Endodermal cell (in vitro differentiated cells): ENCODE measurements around the gene ETV6. TPM values are rescaled to one million over a fixed set of nuclear protein-coding genes. Genes with fewer than 3 reads are reported as not detected.

Experiments
- DNase-seq: peaks from one replicate; pipeline ENCODE4 v3.0.0-alpha.2; 2017
- H3K27ac ChIP-seq: 2 replicates; pipeline ENCODE4 v1.5.1; 2013; ENCODE audit warnings: mild to moderate bottlenecking, low read depth, low read length, moderate library complexity
- H3K27me3 ChIP-seq: 2 replicates; pipeline ENCODE4 v1.6.1; 2013; ENCODE audit warnings: mild to moderate bottlenecking, low read length, moderate library complexity; ENCODE audit not compliant: insufficient read depth, control insufficient read depth, poor library complexity, severe bottlenecking
- H3K36me3 ChIP-seq: 2 replicates; pipeline ENCODE4 v1.7.0; 2013; ENCODE audit warnings: mild to moderate bottlenecking, low read length, moderate library complexity; ENCODE audit not compliant: control insufficient read depth, insufficient read depth
- H3K4me1 ChIP-seq: one replicate; pipeline ENCODE4 v1.7.0; 2013; ENCODE audit warnings: low read length; ENCODE audit not compliant: control insufficient read depth, insufficient read depth
- H3K4me3 ChIP-seq: 2 replicates; pipeline ENCODE4 v1.5.1; 2013; ENCODE audit warnings: mild to moderate bottlenecking, low read length, moderate library complexity
- H3K9ac ChIP-seq: 2 replicates; pipeline ENCODE4 v1.6.1; 2013; ENCODE audit warnings: mild to moderate bottlenecking, low read length, moderate library complexity; ENCODE audit not compliant: poor library complexity, severe bottlenecking; ENCODE audit errors: extremely low read depth
- H3K9me3 ChIP-seq: 2 replicates; pipeline ENCODE4 v1.6.1; 2013; ENCODE audit warnings: mild to moderate bottlenecking, low read length, moderate library complexity; ENCODE audit not compliant: control insufficient read depth
- H3K27ac Mint-ChIP-seq: 2 replicates; pipeline ENCODE4 v1.8.0; 2020; ENCODE audit warnings: mixed read lengths
- H3K27me3 Mint-ChIP-seq: 2 replicates; pipeline ENCODE4 v1.8.0; 2021; ENCODE audit warnings: mild to moderate bottlenecking, mixed read lengths; ENCODE audit not compliant: insufficient read depth
- H3K36me3 Mint-ChIP-seq: 2 replicates; pipeline ENCODE4 v1.8.0; 2020; ENCODE audit warnings: low read depth, mixed read lengths
- H3K4me1 Mint-ChIP-seq: 2 replicates; pipeline ENCODE4 v1.8.0; 2020; ENCODE audit warnings: mixed read lengths
- H3K4me3 Mint-ChIP-seq: 2 replicates; pipeline ENCODE4 v1.8.0; 2020; ENCODE audit warnings: mild to moderate bottlenecking, moderate library complexity, mixed read lengths
- H3K9me3 Mint-ChIP-seq: 2 replicates; pipeline ENCODE4 v1.8.0; 2020; ENCODE audit warnings: mild to moderate bottlenecking, mixed read lengths
- WGBS, 2 experiments: methylation state at CpG; one replicate each; pipeline versions ENCODE4 v1.1.5 to v1.1.7; 2013; ENCODE audit warnings: missing lambda C conversion rate in 2 of 2, mixed read lengths in 1 of 2; ENCODE audit not compliant: insufficient coverage in 1 of 2, insufficient read length in 1 of 2; 5-methylcytosine and 5-hydroxymethylcytosine counted together
- total RNA-seq, 2 donors: library from RNA; stranded (reverse); fragmentation: NEBNext Ultra II Directional in 1 of 2; extraction: Animal tissue kit (Norgen Biotek cat#: 25700) in 1 of 2; gene quantifications; 2 replicates in 1 of 2; 3 replicates in 1 of 2; pipeline ENCODE4 v1.2.1, GENCODE V29; 2021
- TF ChIP-seq, protein P1 (sequence below): fragments of 200-600 bp; sonication (generic); conservative IDR thresholded peaks from 2 replicates; pipeline ENCODE4 v1.5.0; 2021; ENCODE audit warnings: antibody characterized with exemption, mild to moderate bottlenecking

Gene ETV6
- total RNA-seq, 2 donors from 2014 or later: 9.3 to 22.1 TPM

DNA sequence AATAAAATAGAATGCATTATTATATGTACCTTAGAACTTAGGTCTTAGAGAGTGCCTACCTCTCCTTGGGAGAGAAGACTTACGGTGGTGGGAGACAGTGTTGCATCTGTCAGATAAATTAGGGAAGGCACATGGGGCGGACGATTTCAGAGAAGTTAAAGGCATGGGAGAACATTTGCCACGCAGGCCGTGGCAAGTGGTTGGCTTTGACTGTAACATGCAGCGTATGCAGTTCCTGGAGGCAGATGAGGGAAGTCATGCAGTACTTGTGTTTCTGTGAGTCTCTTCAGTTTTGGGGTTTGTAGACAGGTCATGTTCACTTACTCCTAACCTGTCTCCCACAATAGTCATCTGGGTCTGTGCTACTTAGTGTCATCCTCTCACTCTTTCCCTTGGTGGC, 43.6 kb downstream of the ETV6 start:
- H3K4me3 ChIP-seq: no peak overlapping the region
- no peak overlapping the region for H3K27ac ChIP-seq
- peaks cover 1% of the 10 kb centered on the region for H3K9me3 ChIP-seq
- no peaks in the 10 kb centered on the region for H3K36me3 Mint-ChIP-seq
- H3K4me1 Mint-ChIP-seq: peaks cover 10% of the 10 kb centered on the region
- 96% methylated on average over 6 of the region's 6 CpGs for WGBS, 2 experiments
- no peak overlapping the region for H3K9ac ChIP-seq
- no peaks in the 10 kb centered on the region for H3K36me3 ChIP-seq
- H3K27ac Mint-ChIP-seq: no peak overlapping the region
- H3K4me1 ChIP-seq: peaks cover 7% of the 10 kb centered on the region
- H3K27me3 Mint-ChIP-seq: no peaks in the 10 kb centered on the region
- DNase-seq: no peak
- no peaks in the 10 kb centered on the region for H3K9me3 Mint-ChIP-seq
- H3K27me3 ChIP-seq: no peaks in the 10 kb centered on the region
- TF ChIP-seq, protein P1, sequence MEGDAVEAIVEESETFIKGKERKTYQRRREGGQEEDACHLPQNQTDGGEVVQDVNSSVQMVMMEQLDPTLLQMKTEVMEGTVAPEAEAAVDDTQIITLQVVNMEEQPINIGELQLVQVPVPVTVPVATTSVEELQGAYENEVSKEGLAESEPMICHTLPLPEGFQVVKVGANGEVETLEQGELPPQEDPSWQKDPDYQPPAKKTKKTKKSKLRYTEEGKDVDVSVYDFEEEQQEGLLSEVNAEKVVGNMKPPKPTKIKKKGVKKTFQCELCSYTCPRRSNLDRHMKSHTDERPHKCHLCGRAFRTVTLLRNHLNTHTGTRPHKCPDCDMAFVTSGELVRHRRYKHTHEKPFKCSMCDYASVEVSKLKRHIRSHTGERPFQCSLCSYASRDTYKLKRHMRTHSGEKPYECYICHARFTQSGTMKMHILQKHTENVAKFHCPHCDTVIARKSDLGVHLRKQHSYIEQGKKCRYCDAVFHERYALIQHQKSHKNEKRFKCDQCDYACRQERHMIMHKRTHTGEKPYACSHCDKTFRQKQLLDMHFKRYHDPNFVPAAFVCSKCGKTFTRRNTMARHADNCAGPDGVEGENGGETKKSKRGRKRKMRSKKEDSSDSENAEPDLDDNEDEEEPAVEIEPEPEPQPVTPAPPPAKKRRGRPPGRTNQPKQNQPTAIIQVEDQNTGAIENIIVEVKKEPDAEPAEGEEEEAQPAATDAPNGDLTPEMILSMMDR: no peak
- H3K4me3 Mint-ChIP-seq: no peak overlapping the region

DNA sequence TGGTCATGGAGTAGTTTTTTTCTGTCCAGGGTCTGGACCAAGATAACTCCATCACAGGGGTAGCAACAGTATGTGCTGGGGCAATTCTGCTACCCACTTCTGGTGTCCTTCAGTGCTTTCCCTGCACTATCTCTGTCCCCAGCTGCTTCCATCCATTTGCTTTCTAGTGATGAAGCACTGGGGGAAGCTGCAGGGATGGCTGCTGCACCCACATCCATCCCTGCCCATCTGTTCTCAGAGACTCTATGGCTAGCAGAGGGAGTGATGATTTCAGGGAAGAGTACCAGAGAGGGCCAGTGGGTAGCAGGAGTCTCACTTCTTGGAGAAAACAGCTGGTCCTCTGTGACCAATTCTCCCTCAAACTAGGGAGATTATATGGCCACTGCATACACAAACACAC, 44.1 kb downstream of the ETV6 start:
- H3K9me3 ChIP-seq: peaks cover 4% of the 10 kb centered on the region
- H3K36me3 ChIP-seq: no peaks in the 10 kb centered on the region
- no peaks in the 10 kb centered on the region for H3K36me3 Mint-ChIP-seq
- H3K4me1 ChIP-seq: peaks cover 1% of the 10 kb centered on the region
- H3K4me3 Mint-ChIP-seq: no peak overlapping the region
- TF ChIP-seq, protein P1: no peak
- H3K27ac ChIP-seq: no peak overlapping the region
- no peaks in the 10 kb centered on the region for H3K27me3 Mint-ChIP-seq
- no peak overlapping the region for H3K27ac Mint-ChIP-seq
- H3K9ac ChIP-seq: no peak overlapping the region
- H3K4me3 ChIP-seq: no peak overlapping the region
- peaks cover 5% of the 10 kb centered on the region for H3K4me1 Mint-ChIP-seq
- no peak for DNase-seq
- H3K27me3 ChIP-seq: no peaks in the 10 kb centered on the region
- H3K9me3 Mint-ChIP-seq: no peaks in the 10 kb centered on the region

DNA sequence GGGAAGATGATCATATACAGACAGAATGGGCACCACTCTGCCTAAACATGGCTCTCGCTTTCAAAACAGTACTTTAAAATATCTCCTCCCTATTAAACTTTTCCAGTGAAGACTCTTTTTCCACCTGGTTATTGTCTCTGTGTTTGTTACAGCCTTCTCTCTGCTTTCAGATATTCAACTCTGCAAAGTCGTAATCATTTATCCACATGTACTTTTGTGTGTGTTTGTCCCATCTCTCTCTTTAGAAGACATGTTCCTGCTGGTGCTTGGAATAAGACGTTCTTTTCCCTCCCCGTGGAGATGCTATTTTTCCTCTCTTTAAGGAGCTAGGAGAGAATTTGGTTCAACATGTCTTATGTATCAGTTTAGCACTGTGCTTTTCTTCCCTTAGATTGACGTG, 45.1 kb downstream of the ETV6 start:
- TF ChIP-seq, protein P1: no peak
- Mint-ChIP-seq H3K4me3 (no peak overlapping the region), H3K27ac (no peak overlapping the region), H3K36me3 (no peaks in the 10 kb centered on the region), H3K9me3 (no peaks in the 10 kb centered on the region), H3K4me1 (no peaks in the 10 kb centered on the region), H3K27me3 (no peaks in the 10 kb centered on the region)
- no peaks in the 10 kb centered on the region for H3K27me3 ChIP-seq
- DNase-seq: no peak
- no peaks in the 10 kb centered on the region for H3K4me1 ChIP-seq
- H3K36me3 ChIP-seq: no peaks in the 10 kb centered on the region
- H3K27ac ChIP-seq: no peak overlapping the region
- no peak overlapping the region for H3K9ac ChIP-seq
- H3K9me3 ChIP-seq: peaks cover 4% of the 10 kb centered on the region
- no peak overlapping the region for H3K4me3 ChIP-seq
- 68 to 70% methylated on average over 4 to 5 of the region's 5 CpGs for WGBS, 2 experiments
